ENCODE data around the gene MAP4K4.
"Not testable (repeated sequence)": the region's sequence is repeated elsewhere in the genome, so short reads cannot be mapped to it uniquely, and the experiment has no call there.

MAP4K4 gene

GRCh38 chr2:101930847-101931246 is 233.3 kb downstream of the MAP4K4 start:
- DNase-seq, result no peak

- DNase-seq, result no peak
Measured at GRCh38 chr2:101931402-101931801, 233.9 kb downstream of the MAP4K4 start.

DNA sequence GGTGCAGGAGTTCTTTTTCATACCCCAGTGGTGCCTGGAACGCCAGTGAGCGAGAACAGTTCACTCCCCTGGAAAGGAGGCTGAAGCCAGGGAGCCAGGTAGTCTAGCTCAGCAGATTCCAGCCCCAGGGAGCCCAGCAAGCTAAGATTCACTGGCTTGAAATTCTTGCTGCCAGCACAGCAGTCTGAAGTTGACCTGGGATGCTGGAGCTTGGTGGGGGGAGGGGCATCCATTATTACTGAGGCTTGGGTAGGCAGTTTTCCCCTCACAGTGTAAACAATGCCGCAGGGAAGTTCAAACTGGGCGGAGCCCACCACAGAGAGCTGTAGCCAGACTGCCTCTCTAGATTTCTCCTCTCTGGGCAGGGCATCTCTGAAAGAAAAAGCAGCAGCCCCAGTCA is 238.3 kb downstream of the MAP4K4 start:
- not testable (repeated sequence) for DNase-seq

DNA sequence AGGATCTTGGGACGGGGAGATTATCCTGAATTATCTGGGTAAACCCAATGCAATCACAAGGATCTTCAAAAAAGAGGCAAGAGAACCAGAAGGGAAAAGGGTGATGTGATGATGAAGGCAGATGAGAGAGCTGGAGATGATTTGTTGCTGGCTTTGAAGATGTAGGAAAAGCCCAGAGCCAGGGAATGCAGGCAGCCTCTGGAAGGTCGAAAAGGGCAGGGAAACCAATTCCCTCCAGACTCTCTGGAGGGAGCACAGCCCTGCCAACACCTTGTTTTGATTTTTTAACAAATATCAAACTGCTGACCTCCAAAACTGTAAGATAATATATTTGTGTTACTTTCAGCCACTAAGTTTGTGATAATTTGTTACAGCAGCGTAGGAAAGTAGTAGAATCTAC is 245.3 kb downstream of the MAP4K4 start:
- no peak for DNase-seq
